ENCODE measurements around the gene SPAG17. TPM values are rescaled to one million over a fixed set of nuclear protein-coding genes. Genes with fewer than 3 reads are reported as not detected.

SPAG17 gene
- total RNA-seq, 1 experiment from 2014 or later = 0.33 TPM

GRCh38 chr1:118128761-118129160 is 56.3 kb downstream of the SPAG17 start:
- BruUV-seq (replicated peaks) = no TSS peak
- H3K27ac Mint-ChIP-seq (ENCODE audit: unreplicated experiment) = no peak overlapping the region
- no peaks in the 10 kb centered on the region for H3K36me3 Mint-ChIP-seq (ENCODE audit: insufficient read depth, unreplicated experiment)
- intact Hi-C loops (cut with micrococcal nuclease; ENCODE audit: unreplicated experiment) = no loop called here
- DNase-seq = no peak
- CTCF ChIA-PET = no interaction called here
- TF ChIP-seq, protein P1, sequence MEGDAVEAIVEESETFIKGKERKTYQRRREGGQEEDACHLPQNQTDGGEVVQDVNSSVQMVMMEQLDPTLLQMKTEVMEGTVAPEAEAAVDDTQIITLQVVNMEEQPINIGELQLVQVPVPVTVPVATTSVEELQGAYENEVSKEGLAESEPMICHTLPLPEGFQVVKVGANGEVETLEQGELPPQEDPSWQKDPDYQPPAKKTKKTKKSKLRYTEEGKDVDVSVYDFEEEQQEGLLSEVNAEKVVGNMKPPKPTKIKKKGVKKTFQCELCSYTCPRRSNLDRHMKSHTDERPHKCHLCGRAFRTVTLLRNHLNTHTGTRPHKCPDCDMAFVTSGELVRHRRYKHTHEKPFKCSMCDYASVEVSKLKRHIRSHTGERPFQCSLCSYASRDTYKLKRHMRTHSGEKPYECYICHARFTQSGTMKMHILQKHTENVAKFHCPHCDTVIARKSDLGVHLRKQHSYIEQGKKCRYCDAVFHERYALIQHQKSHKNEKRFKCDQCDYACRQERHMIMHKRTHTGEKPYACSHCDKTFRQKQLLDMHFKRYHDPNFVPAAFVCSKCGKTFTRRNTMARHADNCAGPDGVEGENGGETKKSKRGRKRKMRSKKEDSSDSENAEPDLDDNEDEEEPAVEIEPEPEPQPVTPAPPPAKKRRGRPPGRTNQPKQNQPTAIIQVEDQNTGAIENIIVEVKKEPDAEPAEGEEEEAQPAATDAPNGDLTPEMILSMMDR (IDR thresholded peaks at IDR 0.05; ENCODE audit: unreplicated experiment) = no peak
- no peaks in the 10 kb centered on the region for H3K27me3 Mint-ChIP-seq (ENCODE audit: unreplicated experiment)
- H3K9me3 Mint-ChIP-seq (ENCODE audit: low read depth, unreplicated experiment) = peaks cover 3% of the 10 kb centered on the region
- H3K4me3 Mint-ChIP-seq (ENCODE audit: low read depth, unreplicated experiment) = no peak overlapping the region
- H3K4me1 Mint-ChIP-seq (ENCODE audit: low read depth, unreplicated experiment) = no peaks in the 10 kb centered on the region

GRCh38 chr1:118124064-118124463 is 61.0 kb downstream of the SPAG17 start:
- no peaks in the 10 kb centered on the region for H3K9me3 Mint-ChIP-seq (ENCODE audit: low read depth, unreplicated experiment)
- no peak overlapping the region for H3K27ac Mint-ChIP-seq (ENCODE audit: unreplicated experiment)
- TF ChIP-seq, protein P1 (IDR thresholded peaks at IDR 0.05; ENCODE audit: unreplicated experiment) = no peak
- DNase-seq = no peak
- intact Hi-C loops (cut with micrococcal nuclease; ENCODE audit: unreplicated experiment) = no loop called here
- no TSS peak for BruUV-seq (replicated peaks)
- H3K36me3 Mint-ChIP-seq (ENCODE audit: insufficient read depth, unreplicated experiment) = no peaks in the 10 kb centered on the region
- no peaks in the 10 kb centered on the region for H3K27me3 Mint-ChIP-seq (ENCODE audit: unreplicated experiment)
- H3K4me3 Mint-ChIP-seq (ENCODE audit: low read depth, unreplicated experiment) = no peak overlapping the region
- CTCF ChIA-PET = no interaction called here
- peaks cover 5% of the 10 kb centered on the region for H3K4me1 Mint-ChIP-seq (ENCODE audit: low read depth, unreplicated experiment)

GRCh38 chr1:118123116-118123839 is 61.8 kb downstream of the SPAG17 start:
- H3K9me3 Mint-ChIP-seq (ENCODE audit: low read depth, unreplicated experiment) = no peaks in the 10 kb centered on the region
- no peaks in the 10 kb centered on the region for H3K27me3 Mint-ChIP-seq (ENCODE audit: unreplicated experiment)
- CTCF ChIA-PET = no interaction called here
- no peak overlapping the region for H3K27ac Mint-ChIP-seq (ENCODE audit: unreplicated experiment)
- no peaks in the 10 kb centered on the region for H3K36me3 Mint-ChIP-seq (ENCODE audit: insufficient read depth, unreplicated experiment)
- BruUV-seq (replicated peaks) = no TSS peak
- peaks cover 13% of the 10 kb centered on the region for H3K4me1 Mint-ChIP-seq (ENCODE audit: low read depth, unreplicated experiment)
- intact Hi-C loops (cut with micrococcal nuclease; ENCODE audit: unreplicated experiment) = no loop called here
- no peak for DNase-seq
- TF ChIP-seq, protein P1 (IDR thresholded peaks at IDR 0.05; ENCODE audit: unreplicated experiment) = no peak
- no peak overlapping the region for H3K4me3 Mint-ChIP-seq (ENCODE audit: low read depth, unreplicated experiment)

- Mint-ChIP-seq H3K27ac (ENCODE audit: unreplicated experiment) (no peak overlapping the region), H3K9me3 (ENCODE audit: low read depth, unreplicated experiment) (no peaks in the 10 kb centered on the region), H3K27me3 (ENCODE audit: unreplicated experiment) (no peaks in the 10 kb centered on the region), H3K4me3 (ENCODE audit: low read depth, unreplicated experiment) (no peak overlapping the region), H3K4me1 (ENCODE audit: low read depth, unreplicated experiment) (peaks cover 22% of the 10 kb centered on the region), H3K36me3 (ENCODE audit: insufficient read depth, unreplicated experiment) (no peaks in the 10 kb centered on the region)
- TF ChIP-seq, protein P1 (IDR thresholded peaks at IDR 0.05; ENCODE audit: unreplicated experiment) = no peak
- intact Hi-C loops (cut with micrococcal nuclease; ENCODE audit: unreplicated experiment) = no loop called here
- CTCF ChIA-PET = no interaction called here
- no peak for DNase-seq
- BruUV-seq (replicated peaks) = no TSS peak
These were observed 62.6 kb downstream of the SPAG17 start for GRCh38 chr1:118122234-118123004.
